IMR-90 (cell line): ENCODE results near the gene RAB15. TPM values are rescaled to one million over a fixed set of nuclear protein-coding genes. Genes with fewer than 3 reads are reported as not detected.

Experiments used
- ATAC-seq: fragments of 200-7000 bp; cut with Tn5 transposase; 2 replicates; pipeline ENCODE4 v1.9.1; 2020; ENCODE audit warnings: low read depth, mild to moderate bottlenecking, moderate library complexity
- BruUV-seq: library from RNA; stranded (reverse); fragments of 400-500 nt; replicated peaks from 2 replicates; lab custom pipeline; 2021; lab: Mats Ljungman, UMichigan
- CTCF ChIA-PET: fragments of 300-600 bp; formaldehyde crosslinking; extraction: SDS; loops from one replicate; lab custom pipeline; 2021; ENCODE audit warnings: antibody characterized with exemption; lab: Yijun Ruan, JAX
- POLR2A ChIA-PET: fragments of 300-600 bp; sonication (Branson Sonifier 250); formaldehyde crosslinking; loops from one replicate; lab custom pipeline; 2022; ENCODE audit warnings: antibody characterized with exemption; ENCODE audit not compliant: unreplicated experiment; lab: Charles Lee
- DNase-seq: peaks from one replicate; pipeline ENCODE4 v3.0.0; 2013
- H2AFZ ChIP-seq: replicated peaks from 2 replicates; pipeline ENCODE3; 2013; ENCODE audit warnings: low read length, mild to moderate bottlenecking; ENCODE audit not compliant: poor library complexity
- H2AK5ac ChIP-seq: 2 replicates; pipeline ENCODE4 v1.6.1; 2013; ENCODE audit warnings: low read depth, low read length, inconsistent platforms
- H2AK9ac ChIP-seq: replicated peaks from 2 replicates; pipeline ENCODE3; 2013; ENCODE audit warnings: mild to moderate bottlenecking, low read depth, low read length, moderate library complexity; ENCODE audit not compliant: poor library complexity
- H2BK120ac ChIP-seq: 2 replicates; pipeline ENCODE4 v1.6.1; 2013; ENCODE audit warnings: low read depth, low read length, inconsistent platforms
- H2BK15ac ChIP-seq: 3 replicates; pipeline ENCODE4 v1.6.1; 2013; ENCODE audit warnings: low read depth, low read length, inconsistent platforms
- H2BK20ac ChIP-seq: 2 replicates; pipeline ENCODE4 v1.6.1; 2013; ENCODE audit warnings: low read depth, mild to moderate bottlenecking, inconsistent platforms, low read length, moderate library complexity
- H2BK5ac ChIP-seq: 2 replicates; pipeline ENCODE4 v1.6.1; 2013; ENCODE audit warnings: mild to moderate bottlenecking, low read depth, low read length, inconsistent platforms; ENCODE audit not compliant: poor library complexity, severe bottlenecking
- H3K14ac ChIP-seq: replicated peaks from 2 replicates; pipeline ENCODE4 v1.6.1; 2013; ENCODE audit warnings: low read depth, low read length, inconsistent platforms
- H3K18ac ChIP-seq: 2 replicates; pipeline ENCODE4 v1.6.1; 2013; ENCODE audit warnings: low read depth, low read length, control low read depth
- H3K23ac ChIP-seq: 2 replicates; pipeline ENCODE4 v1.6.1; 2013; ENCODE audit warnings: low read depth, low read length, inconsistent platforms
- H3K27ac ChIP-seq: 2 replicates; pipeline ENCODE4 v1.5.1; 2013; ENCODE audit warnings: mild to moderate bottlenecking, control low read depth, low read length; ENCODE audit not compliant: insufficient read depth
- H3K27me3 ChIP-seq: 2 replicates; pipeline ENCODE4 v1.6.1; 2013; ENCODE audit warnings: low read length; ENCODE audit not compliant: control insufficient read depth, insufficient read depth
- H3K36me3 ChIP-seq: 2 replicates; pipeline ENCODE4 v1.6.1; 2013; ENCODE audit warnings: low read length, mixed read lengths; ENCODE audit not compliant: control insufficient read depth, insufficient read depth
- H3K4ac ChIP-seq: 2 replicates; pipeline ENCODE4 v1.6.1; 2013; ENCODE audit warnings: low read depth, low read length, inconsistent platforms
- H3K4me1 ChIP-seq: 2 replicates; pipeline ENCODE4 v1.6.1; 2013; ENCODE audit warnings: low read length, mixed read lengths; ENCODE audit not compliant: control insufficient read depth, insufficient read depth
- H3K4me2 ChIP-seq: 2 replicates; pipeline ENCODE4 v1.6.1; 2013; ENCODE audit warnings: low read depth, mild to moderate bottlenecking, control low read depth, low read length, moderate library complexity
- H3K4me3 ChIP-seq: 2 replicates; pipeline ENCODE4 v1.5.1; 2013; ENCODE audit warnings: low read depth, mild to moderate bottlenecking, control low read depth, low read length, moderate library complexity; ENCODE audit not compliant: insufficient read depth
- H3K56ac ChIP-seq: 2 replicates; pipeline ENCODE4 v1.6.1; 2013; ENCODE audit warnings: low read length, inconsistent platforms; ENCODE audit not compliant: insufficient read depth; ENCODE audit errors: extremely low read depth
- H3K79me1 ChIP-seq, 2 experiments: 2 replicates each; pipeline ENCODE4 v1.6.1; 2013; ENCODE audit warnings: low read length in 2 of 2, inconsistent platforms in 1 of 2, low read depth in 1 of 2
- H3K9ac ChIP-seq: 2 replicates; pipeline ENCODE4 v1.6.1; 2013; ENCODE audit warnings: low read depth, low read length, control low read depth
- H3K9me1 ChIP-seq: 2 replicates; pipeline ENCODE4 v1.6.1; 2013; ENCODE audit warnings: low read length, inconsistent platforms; ENCODE audit not compliant: insufficient read depth
- H3K9me3 ChIP-seq: 2 replicates; pipeline ENCODE4 v1.6.1; 2013; ENCODE audit warnings: low read length; ENCODE audit not compliant: control insufficient read depth, insufficient read depth
- H4K20me1 ChIP-seq: 2 replicates; pipeline ENCODE4 v1.6.1; 2013; ENCODE audit warnings: low read length, inconsistent platforms; ENCODE audit not compliant: insufficient read depth
- H4K5ac ChIP-seq: 2 replicates; pipeline ENCODE4 v1.6.1; 2013; ENCODE audit warnings: mild to moderate bottlenecking, low read depth, low read length, control low read depth
- H4K8ac ChIP-seq, 2 experiments: 2 replicates each; pipeline ENCODE4 v1.6.1; 2013; ENCODE audit warnings: low read depth in 2 of 2, low read length in 2 of 2, control low read depth in 1 of 2, inconsistent platforms in 1 of 2
- H4K91ac ChIP-seq: 2 replicates; pipeline ENCODE4 v1.6.1; 2013; ENCODE audit warnings: low read depth, low read length, inconsistent platforms; ENCODE audit not compliant: insufficient read depth
- CEBPB ChIP-seq: IDR thresholded peaks from 2 replicates; pipeline ENCODE4 v1.6.1; 2012; ENCODE audit warnings: low read depth, low read length, improper control_type of control experiment
- CTCF ChIP-seq: conservative IDR thresholded peaks from 2 replicates; pipeline ENCODE4 v1.5.1; 2012; ENCODE audit warnings: mild to moderate bottlenecking, low read depth, low read length, improper control_type of control experiment
- FOS ChIP-seq: fragments of 150-350 bp; IDR thresholded peaks from 2 replicates; pipeline ENCODE4 v1.6.1; 2016; ENCODE audit warnings: low read depth, low read length
- MAFK ChIP-seq: IDR thresholded peaks from 2 replicates; pipeline ENCODE4 v1.6.1; 2012; ENCODE audit warnings: low read depth, low read length, improper control_type of control experiment
- MAZ ChIP-seq: IDR thresholded peaks from 2 replicates; pipeline ENCODE4 v1.6.1; 2012; ENCODE audit warnings: low read depth, mild to moderate bottlenecking, low read length, improper control_type of control experiment, moderate library complexity, borderline replicate concordance
- MXI1 ChIP-seq: IDR thresholded peaks from 2 replicates; pipeline ENCODE4 v1.6.1; 2012; ENCODE audit warnings: low read depth, mild to moderate bottlenecking, low read length, moderate library complexity, borderline replicate concordance
- NFE2L2 ChIP-seq: fragments of 150-350 bp; IDR thresholded peaks from 2 replicates; pipeline ENCODE4 v1.6.1; 2016; ENCODE audit warnings: low read depth, mild to moderate bottlenecking, low read length
- POLR2A ChIP-seq: IDR thresholded peaks from 2 replicates; pipeline ENCODE4 v1.6.1; 2012; ENCODE audit warnings: mild to moderate bottlenecking, low read depth, low read length
- RAD21 ChIP-seq: IDR thresholded peaks from 2 replicates; pipeline ENCODE4 v1.6.1; 2012; ENCODE audit warnings: low read length, improper control_type of control experiment
- RCOR1 ChIP-seq: IDR thresholded peaks from 2 replicates; pipeline ENCODE4 v1.6.1; 2012; ENCODE audit warnings: mild to moderate bottlenecking, low read length, improper control_type of control experiment; ENCODE audit not compliant: insufficient replicate concordance
- RFX5 ChIP-seq: IDR thresholded peaks from 2 replicates; pipeline ENCODE4 v1.8.0; 2012; ENCODE audit warnings: low read depth, mild to moderate bottlenecking, low read length, moderate library complexity
- USF2 ChIP-seq: fragments of 150-350 bp; IDR thresholded peaks from 2 replicates; pipeline ENCODE4 v1.6.1; 2017; ENCODE audit warnings: mild to moderate bottlenecking, antibody characterized with exemption, low read length, low read depth
- WGBS, 2 experiments: methylation state at CpG; one replicate each; pipeline versions ENCODE4 v1.1.5 to v1.1.7; 2013; ENCODE audit warnings: missing lambda C conversion rate in 2 of 2; ENCODE audit not compliant: insufficient read length in 1 of 2; ENCODE audit errors: extremely low coverage in 2 of 2; 5-methylcytosine and 5-hydroxymethylcytosine counted together
- dilution Hi-C: fragments of 300-500 bp; cut with HindIII; formaldehyde crosslinking; loops from one replicate; pipeline ENCODE4 v1.14.3; 2018; ENCODE audit warnings: low sequenced_read_pairs; ENCODE audit not compliant: unreplicated experiment
- in situ Hi-C: fragments of 300-500 bp; cut with MboI; formaldehyde crosslinking; loops from 3 replicates; pipeline ENCODE4 v1.14.3; 2019; ENCODE audit warnings: low sequenced_read_pairs, inconsistent platforms, mixed read lengths
- intact Hi-C: fragments of 100-400 bp; cut with micrococcal nuclease; formaldehyde crosslinking; loops from 2 replicates; pipeline ENCODE4 v1.10.0; 2022
- polyA plus RNA-seq, 3 experiments: library from polyadenylated mRNA; depleted of rRNA; stranded (reverse); fragments of >200 nt; gene quantifications; 2 replicates each; pipeline ENCODE4 v1.2.3, GENCODE V29; 2012; ENCODE audit warnings: low replicate concordance in 1 of 3
- total RNA-seq: library from RNA; depleted of rRNA; stranded (reverse); fragments of >200 nt; gene quantifications from 2 replicates; pipeline ENCODE4 v1.2.3, GENCODE V29; 2012
- TF ChIP-seq, protein P1 (sequence below): fragments of 150-350 bp; IDR thresholded peaks from 2 replicates; pipeline ENCODE4 v1.6.1; 2016; ENCODE audit warnings: low read depth, mild to moderate bottlenecking, low read length, moderate library complexity, borderline replicate concordance

The RAB15 gene
- total and polyA plus RNA-seq, 2 of the 4 experiments (the other 2 are of a cell fraction), result 3.4 to 7.8 TPM

DNA sequence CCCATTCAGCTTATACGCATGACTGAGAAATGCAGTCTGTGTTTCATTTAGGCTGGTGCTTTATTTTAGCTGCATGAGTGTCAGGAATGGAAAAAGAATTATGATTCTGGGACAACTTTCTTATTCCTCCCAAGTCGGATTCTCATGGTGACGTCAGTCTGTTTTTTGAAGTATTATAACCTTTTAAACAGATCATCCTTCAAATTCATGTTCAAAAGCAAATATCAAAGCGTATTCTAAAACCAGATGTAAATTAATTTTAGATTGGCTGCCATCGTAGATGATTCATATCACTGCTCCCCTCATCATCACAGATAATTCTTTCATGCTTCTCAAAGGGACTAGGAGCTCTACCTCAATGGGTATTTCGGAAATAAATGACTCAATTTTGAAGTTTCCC, 29.6 kb upstream of the RAB15 start:
- CTCF ChIA-PET, result interaction anchor here (1.5 kb wide), 1 partner anchor 20 kb away, joined by 4 read pairs; no protein-coding TSS in a partner anchor
- H3K4me3 ChIP-seq, result no peak overlapping the region
- TF ChIP-seq, protein P1, sequence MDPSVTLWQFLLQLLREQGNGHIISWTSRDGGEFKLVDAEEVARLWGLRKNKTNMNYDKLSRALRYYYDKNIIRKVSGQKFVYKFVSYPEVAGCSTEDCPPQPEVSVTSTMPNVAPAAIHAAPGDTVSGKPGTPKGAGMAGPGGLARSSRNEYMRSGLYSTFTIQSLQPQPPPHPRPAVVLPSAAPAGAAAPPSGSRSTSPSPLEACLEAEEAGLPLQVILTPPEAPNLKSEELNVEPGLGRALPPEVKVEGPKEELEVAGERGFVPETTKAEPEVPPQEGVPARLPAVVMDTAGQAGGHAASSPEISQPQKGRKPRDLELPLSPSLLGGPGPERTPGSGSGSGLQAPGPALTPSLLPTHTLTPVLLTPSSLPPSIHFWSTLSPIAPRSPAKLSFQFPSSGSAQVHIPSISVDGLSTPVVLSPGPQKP, result no peak
- TF ChIP-seq FOS, result no peak
- no peak for TF ChIP-seq RCOR1
- no peak for TF ChIP-seq USF2
- no peak for TF ChIP-seq CEBPB
- TF ChIP-seq NFE2L2, result no peak
- TF ChIP-seq RFX5, result no peak
- TF ChIP-seq MXI1, result no peak
- TF ChIP-seq CTCF, result no peak
- TF ChIP-seq MAZ, result no peak
- no peak for TF ChIP-seq POLR2A
- TF ChIP-seq MAFK, result no peak
- TF ChIP-seq RAD21, result no peak
- H4K91ac ChIP-seq, result no peak overlapping the region
- H2AK5ac ChIP-seq, result no peak overlapping the region
- H3K56ac ChIP-seq, result no peak overlapping the region
- 90% methylated on average over 2 of the region's 6 CpGs; no CpG with 5 or more reads in 1 of the 2 experiments for WGBS, 2 experiments
- no peak overlapping the region for H3K14ac ChIP-seq
- no peaks in the 10 kb centered on the region for H3K27me3 ChIP-seq
- in situ Hi-C loops, result no loop called here
- no peak overlapping the region for H2BK5ac ChIP-seq
- no peak overlapping the region for H3K4ac ChIP-seq
- ATAC-seq (no peak), DNase-seq (no peak)
- H3K4me2 ChIP-seq, result no peak overlapping the region
- dilution Hi-C loops, result no loop called here
- no peak overlapping the region for H3K18ac ChIP-seq
- H3K23ac ChIP-seq, result no peak overlapping the region
- intact Hi-C loops, result no loop called here
- H2BK15ac ChIP-seq, result no peak overlapping the region
- POLR2A ChIA-PET, result no interaction called here
- no peak overlapping the region for H2BK20ac ChIP-seq
- H3K27ac ChIP-seq, result no peak overlapping the region
- peaks cover 13% of the 10 kb centered on the region for H3K4me1 ChIP-seq
- H3K9me1 ChIP-seq, result peaks cover 11% of the 10 kb centered on the region; the same call in 1 of the 2 replicates
- no peak overlapping the region for H4K5ac ChIP-seq
- no peaks in the 10 kb centered on the region for H3K36me3 ChIP-seq
- no peak overlapping the region for H2AK9ac ChIP-seq
- H2BK120ac ChIP-seq, result no peak overlapping the region
- no peaks in the 10 kb centered on the region for H4K20me1 ChIP-seq
- no peak overlapping the region for H3K9ac ChIP-seq
- no peaks in the 10 kb centered on the region for H3K9me3 ChIP-seq
- no TSS peak for BruUV-seq
- H2AFZ ChIP-seq, result no peak overlapping the region
- H3K79me1 ChIP-seq, result peaks cover 4 to 36% of the 10 kb centered on the region in 2 experiments
- H4K8ac ChIP-seq, result no peak overlapping the region
